ENCODE data around the gene MRTFA. TPM values are rescaled to one million over a fixed set of nuclear protein-coding genes. Genes with fewer than 3 reads are reported as not detected.
"Not testable (repeated sequence)": the region's sequence is repeated elsewhere in the genome, so short reads cannot be mapped to it uniquely, and the experiment has no call there.

Gene MRTFA
- total RNA-seq, 1 donor from 2014 or later = 77.7 TPM

GRCh38 chr22:40554023-40554422 lies 82.5 kb downstream of the MRTFA start:
- not testable (repeated sequence) for DNase-seq (ENCODE audit: low read depth)

- DNase-seq (ENCODE audit: low read depth) = no peak
Measured at GRCh38 chr22:40553014-40553554, 83.4 kb downstream of the MRTFA start.

- no peak for DNase-seq (ENCODE audit: low read depth)
Measured at GRCh38 chr22:40552070-40552469, 84.4 kb downstream of the MRTFA start.

- no peak for DNase-seq (ENCODE audit: low read depth)
Measured at GRCh38 chr22:40547729-40548143, 88.8 kb downstream of the MRTFA start.

- DNase-seq (ENCODE audit: low read depth) = no peak
Measured at GRCh38 chr22:40544758-40545157, 91.8 kb downstream of the MRTFA start.

- DNase-seq (ENCODE audit: low read depth) = no peak
Measured at GRCh38 chr22:40542821-40543540, 93.5 kb downstream of the MRTFA start.

- DNase-seq (ENCODE audit: low read depth) = no peak
Measured at GRCh38 chr22:40541300-40541699, 95.2 kb downstream of the MRTFA start.

- no peak for DNase-seq (ENCODE audit: low read depth)
Measured at GRCh38 chr22:40540265-40540664, 96.3 kb downstream of the MRTFA start.

- DNase-seq (ENCODE audit: low read depth) = not testable (repeated sequence)
Measured at GRCh38 chr22:40536149-40536548, 100.4 kb downstream of the MRTFA start.

GRCh38 chr22:40535642-40536041 lies 100.9 kb downstream of the MRTFA start:
- no peak for DNase-seq (ENCODE audit: low read depth)

- no peak for DNase-seq (ENCODE audit: low read depth)
Measured at GRCh38 chr22:40535189-40535512, 101.4 kb downstream of the MRTFA start.

- peak; percentile 52 for DNase-seq (ENCODE audit: low read depth)
Measured at GRCh38 chr22:40534379-40535188, 101.9 kb downstream of the MRTFA start.

- DNase-seq (ENCODE audit: low read depth) = peak; percentile 55
Measured at GRCh38 chr22:40533712-40534378, 102.7 kb downstream of the MRTFA start.

GRCh38 chr22:40531951-40532900 lies 104.3 kb downstream of the MRTFA start:
- DNase-seq (ENCODE audit: low read depth) = no peak

- DNase-seq (ENCODE audit: low read depth) = not testable (repeated sequence)
Measured at GRCh38 chr22:40530391-40530790, 106.1 kb downstream of the MRTFA start.

- no peak for DNase-seq (ENCODE audit: low read depth)
Measured at GRCh38 chr22:40529821-40530220, 106.7 kb downstream of the MRTFA start.

GRCh38 chr22:40526960-40527359 lies 109.6 kb downstream of the MRTFA start:
- no peak for DNase-seq (ENCODE audit: low read depth)

- no peak for DNase-seq (ENCODE audit: low read depth)
Measured at GRCh38 chr22:40525250-40525884, 111.2 kb downstream of the MRTFA start.

GRCh38 chr22:40524392-40525249 lies 111.9 kb downstream of the MRTFA start:
- DNase-seq (ENCODE audit: low read depth) = no peak

- DNase-seq (ENCODE audit: low read depth) = no peak
Measured at GRCh38 chr22:40522141-40522540, 114.4 kb downstream of the MRTFA start.
